Fibroblast of lung (primary cell): ENCODE measurements around the gene KCNE3. TPM values are rescaled to one million over a fixed set of nuclear protein-coding genes. Genes with fewer than 3 reads are reported as not detected.

Experiments used
- DNase-seq, 2 donors: peaks; one replicate each; pipeline versions ENCODE4 v3.0.0 to v3.0.0-alpha.2; 2010; ENCODE audit warnings: low read depth in 2 of 2
- H2AFZ ChIP-seq: 2 replicates; pipeline ENCODE4 v1.5.1; 2012; ENCODE audit warnings: low read length, control low read depth, inconsistent platforms
- H3K27ac ChIP-seq: 2 replicates; pipeline ENCODE4 v1.5.1; 2011; ENCODE audit warnings: low read length, control low read depth; ENCODE audit not compliant: insufficient read depth
- H3K27me3 ChIP-seq: 2 replicates; pipeline ENCODE4 v1.5.1; 2011; ENCODE audit warnings: mild to moderate bottlenecking, low read length; ENCODE audit not compliant: control insufficient read depth, insufficient read depth
- H3K36me3 ChIP-seq: 2 replicates; pipeline ENCODE4 v1.5.1; 2011; ENCODE audit warnings: low read length; ENCODE audit not compliant: control insufficient read depth, insufficient read depth
- H3K4me1 ChIP-seq: 2 replicates; pipeline ENCODE4 v1.5.1; 2011; ENCODE audit warnings: low read length; ENCODE audit not compliant: control insufficient read depth, insufficient read depth; ENCODE audit errors: extremely low read depth
- H3K4me2 ChIP-seq: 2 replicates; pipeline ENCODE4 v1.5.1; 2011; ENCODE audit warnings: low read length, control low read depth; ENCODE audit not compliant: insufficient read depth; ENCODE audit errors: extremely low read depth
- H3K4me3 ChIP-seq, 4 experiments: fragments of 200-600 bp in 1 of 4; sonication (generic) in 1 of 4; replicated peaks in 1 of 4; 2 replicates each; pipeline ENCODE4 v1.5.1; 2011 to 2016; ENCODE audit warnings: low read length in 4 of 4, low read depth in 3 of 4, mild to moderate bottlenecking in 3 of 4, control low read depth in 2 of 4, inconsistent platforms in 1 of 4, mixed read lengths in 1 of 4; ENCODE audit not compliant: insufficient read depth in 1 of 4; ENCODE audit errors: control extremely low read depth in 1 of 4
- H3K79me2 ChIP-seq: 2 replicates; pipeline ENCODE4 v1.5.1; 2012; ENCODE audit warnings: mild to moderate bottlenecking, low read length, inconsistent platforms; ENCODE audit not compliant: control insufficient read depth, insufficient read depth
- H3K9ac ChIP-seq: 2 replicates; pipeline ENCODE4 v1.5.1; 2011; ENCODE audit warnings: mild to moderate bottlenecking, low read length, control low read depth; ENCODE audit not compliant: insufficient read depth
- H3K9me3 ChIP-seq: 2 replicates; pipeline ENCODE4 v1.5.1; 2012; ENCODE audit warnings: low read depth, low read length; ENCODE audit not compliant: control insufficient read depth, insufficient read depth
- H4K20me1 ChIP-seq: 2 replicates; pipeline ENCODE4 v1.5.1; 2011; ENCODE audit warnings: low read length; ENCODE audit not compliant: control insufficient read depth, insufficient read depth; ENCODE audit errors: extremely low read depth
- EZH2 ChIP-seq: IDR thresholded peaks from 2 replicates; pipeline ENCODE4 v1.5.1; 2012; ENCODE audit warnings: low read length, control low read depth, mild to moderate bottlenecking; ENCODE audit errors: missing control alignments
- polyA plus RNA-seq, 2 donors: library from polyadenylated mRNA; depleted of rRNA in 1 of 2; stranded (reverse) in 1 of 2; unstranded in 1 of 2; fragments of >200 nt; gene quantifications; 2 replicates each; pipeline ENCODE4 v1.2.1, GENCODE V29; 2011 to 2012; ENCODE audit warnings: missing spikeins in 1 of 2
- total RNA-seq: library from RNA; depleted of rRNA; stranded (reverse); fragments of >200 nt; gene quantifications from 2 replicates; pipeline ENCODE4 v1.2.1, GENCODE V29; 2014
- TF ChIP-seq, protein P1 (sequence below), 2 donors: IDR thresholded peaks in 1 of 2; conservative IDR thresholded peaks in 1 of 2; 1 replicate in 1 of 2; 2 replicates in 1 of 2; pipeline ENCODE4 v1.5.1; 2011 to 2012; ENCODE audit warnings: low read length in 2 of 2, control low read depth in 1 of 2, inconsistent platforms in 1 of 2, low read depth in 1 of 2, mild to moderate bottlenecking in 1 of 2

The KCNE3 gene
- total and polyA plus RNA-seq, 2 donors (not counting 1 experiment from before 2014, with no cell fraction given) = 0.25 to 6.4 TPM

GRCh38 chr11:74471668-74472429 lies 4.5 kb upstream of the KCNE3 start:
- Histone ChIP-seq H3K4me1 (no peaks in the 10 kb centered on the region), H3K36me3 (no peaks in the 10 kb centered on the region), H3K4me3 (no peak overlapping the region), H3K27me3 (peaks cover 17% of the 10 kb centered on the region), H3K79me2 (no peaks in the 10 kb centered on the region), H3K27ac (no peak overlapping the region), H3K4me2 (no peak overlapping the region), H4K20me1 (no peaks in the 10 kb centered on the region), H2AFZ (no peak overlapping the region), H3K9me3 (no peaks in the 10 kb centered on the region), H3K9ac (no peak overlapping the region)
- TF ChIP-seq, protein P1, sequence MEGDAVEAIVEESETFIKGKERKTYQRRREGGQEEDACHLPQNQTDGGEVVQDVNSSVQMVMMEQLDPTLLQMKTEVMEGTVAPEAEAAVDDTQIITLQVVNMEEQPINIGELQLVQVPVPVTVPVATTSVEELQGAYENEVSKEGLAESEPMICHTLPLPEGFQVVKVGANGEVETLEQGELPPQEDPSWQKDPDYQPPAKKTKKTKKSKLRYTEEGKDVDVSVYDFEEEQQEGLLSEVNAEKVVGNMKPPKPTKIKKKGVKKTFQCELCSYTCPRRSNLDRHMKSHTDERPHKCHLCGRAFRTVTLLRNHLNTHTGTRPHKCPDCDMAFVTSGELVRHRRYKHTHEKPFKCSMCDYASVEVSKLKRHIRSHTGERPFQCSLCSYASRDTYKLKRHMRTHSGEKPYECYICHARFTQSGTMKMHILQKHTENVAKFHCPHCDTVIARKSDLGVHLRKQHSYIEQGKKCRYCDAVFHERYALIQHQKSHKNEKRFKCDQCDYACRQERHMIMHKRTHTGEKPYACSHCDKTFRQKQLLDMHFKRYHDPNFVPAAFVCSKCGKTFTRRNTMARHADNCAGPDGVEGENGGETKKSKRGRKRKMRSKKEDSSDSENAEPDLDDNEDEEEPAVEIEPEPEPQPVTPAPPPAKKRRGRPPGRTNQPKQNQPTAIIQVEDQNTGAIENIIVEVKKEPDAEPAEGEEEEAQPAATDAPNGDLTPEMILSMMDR (conservative IDR thresholded peaks at IDR 0.05 in 1 of 2, IDR thresholded peaks at IDR 0.05 in 1 of 2; ENCODE audit: low read depth in 1 of 2, low read length in 2 of 2) = no peak
- no peak for TF ChIP-seq EZH2
- DNase-seq = no peak

DNA sequence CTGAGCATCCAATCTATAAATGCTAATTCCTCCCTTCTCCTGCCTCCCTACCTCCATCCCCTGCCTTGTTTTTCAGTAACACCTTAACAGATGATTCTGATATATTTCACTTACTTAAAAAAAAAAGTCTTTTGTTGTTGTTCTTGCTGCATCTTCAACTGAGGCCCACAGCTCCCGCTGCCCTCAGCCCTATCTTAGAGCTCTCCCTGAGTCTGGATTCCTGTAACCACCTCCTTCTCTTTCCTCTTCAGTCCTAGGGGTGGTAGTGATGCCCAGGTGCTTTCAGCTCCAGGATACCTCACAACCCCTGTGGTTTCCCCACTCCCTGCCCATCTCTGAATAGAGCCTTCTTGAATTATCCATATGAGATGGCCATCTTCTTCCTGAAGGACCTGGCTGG lies 3.7 kb upstream of the KCNE3 start:
- Histone ChIP-seq H3K4me3 (no peak overlapping the region), H3K36me3 (no peaks in the 10 kb centered on the region), H3K27me3 (peaks cover 25% of the 10 kb centered on the region), H4K20me1 (no peaks in the 10 kb centered on the region), H3K4me1 (no peaks in the 10 kb centered on the region), H3K27ac (no peak overlapping the region), H2AFZ (no peak overlapping the region), H3K9ac (no peak overlapping the region), H3K4me2 (no peak overlapping the region), H3K9me3 (no peaks in the 10 kb centered on the region), H3K79me2 (no peaks in the 10 kb centered on the region)
- no peak for DNase-seq
- no peak for TF ChIP-seq EZH2
- TF ChIP-seq, protein P1 (conservative IDR thresholded peaks at IDR 0.05 in 1 of 2, IDR thresholded peaks at IDR 0.05 in 1 of 2; ENCODE audit: low read depth in 1 of 2, low read length in 2 of 2) = no peak

GRCh38 chr11:74470526-74470925 lies 3.2 kb upstream of the KCNE3 start:
- no peaks in the 10 kb centered on the region for H3K9me3 ChIP-seq
- H4K20me1 ChIP-seq = no peaks in the 10 kb centered on the region
- H3K36me3 ChIP-seq = no peaks in the 10 kb centered on the region
- no peak for DNase-seq
- no peaks in the 10 kb centered on the region for H3K4me1 ChIP-seq
- H3K79me2 ChIP-seq = no peaks in the 10 kb centered on the region
- no peak overlapping the region for H3K4me2 ChIP-seq
- peaks cover 28% of the 10 kb centered on the region for H3K27me3 ChIP-seq
- H2AFZ ChIP-seq = no peak overlapping the region
- no peak overlapping the region for H3K4me3 ChIP-seq
- TF ChIP-seq EZH2 = no peak
- TF ChIP-seq, protein P1 (conservative IDR thresholded peaks at IDR 0.05 in 1 of 2, IDR thresholded peaks at IDR 0.05 in 1 of 2; ENCODE audit: low read depth in 1 of 2, low read length in 2 of 2) = no peak
- no peak overlapping the region for H3K9ac ChIP-seq
- H3K27ac ChIP-seq = no peak overlapping the region
